AG08396 (cell line): ENCODE results near the gene CDK5R1.
"Not testable (repeated sequence)": the region's sequence is repeated elsewhere in the genome, so short reads cannot be mapped to it uniquely, and the experiment has no call there.

Experiments used
- DNase-seq: peaks from one replicate; pipeline ENCODE4 v3.0.0; 2012; ENCODE audit warnings: low spot score, mixed read lengths

The CDK5R1 gene

GRCh38 chr17:32516940-32517701 is 30.3 kb downstream of the CDK5R1 start:
- DNase-seq = no peak

DNA sequence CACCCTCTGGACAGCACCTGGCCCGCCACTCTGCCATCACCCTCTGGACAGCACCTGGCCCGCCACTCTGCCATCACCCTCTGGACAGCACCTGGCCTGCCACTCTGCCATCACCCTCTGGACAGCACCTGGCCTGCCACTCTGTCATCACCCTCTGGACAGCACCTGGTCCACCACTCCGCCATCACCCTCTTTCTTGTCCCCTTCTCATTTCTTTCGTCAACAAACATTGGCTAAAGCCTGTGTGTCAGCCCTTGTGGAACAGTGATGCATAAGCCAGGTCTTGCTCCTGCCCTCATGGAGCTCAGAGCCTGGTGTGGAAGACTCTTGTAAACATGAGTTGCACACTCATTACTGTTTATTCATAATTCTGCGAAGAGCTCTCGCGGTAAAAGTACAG is 31.2 kb downstream of the CDK5R1 start:
- no peak for DNase-seq

- DNase-seq = no peak
Observed at GRCh38 chr17:32518646-32519227, 31.9 kb downstream of the CDK5R1 start.

DNA sequence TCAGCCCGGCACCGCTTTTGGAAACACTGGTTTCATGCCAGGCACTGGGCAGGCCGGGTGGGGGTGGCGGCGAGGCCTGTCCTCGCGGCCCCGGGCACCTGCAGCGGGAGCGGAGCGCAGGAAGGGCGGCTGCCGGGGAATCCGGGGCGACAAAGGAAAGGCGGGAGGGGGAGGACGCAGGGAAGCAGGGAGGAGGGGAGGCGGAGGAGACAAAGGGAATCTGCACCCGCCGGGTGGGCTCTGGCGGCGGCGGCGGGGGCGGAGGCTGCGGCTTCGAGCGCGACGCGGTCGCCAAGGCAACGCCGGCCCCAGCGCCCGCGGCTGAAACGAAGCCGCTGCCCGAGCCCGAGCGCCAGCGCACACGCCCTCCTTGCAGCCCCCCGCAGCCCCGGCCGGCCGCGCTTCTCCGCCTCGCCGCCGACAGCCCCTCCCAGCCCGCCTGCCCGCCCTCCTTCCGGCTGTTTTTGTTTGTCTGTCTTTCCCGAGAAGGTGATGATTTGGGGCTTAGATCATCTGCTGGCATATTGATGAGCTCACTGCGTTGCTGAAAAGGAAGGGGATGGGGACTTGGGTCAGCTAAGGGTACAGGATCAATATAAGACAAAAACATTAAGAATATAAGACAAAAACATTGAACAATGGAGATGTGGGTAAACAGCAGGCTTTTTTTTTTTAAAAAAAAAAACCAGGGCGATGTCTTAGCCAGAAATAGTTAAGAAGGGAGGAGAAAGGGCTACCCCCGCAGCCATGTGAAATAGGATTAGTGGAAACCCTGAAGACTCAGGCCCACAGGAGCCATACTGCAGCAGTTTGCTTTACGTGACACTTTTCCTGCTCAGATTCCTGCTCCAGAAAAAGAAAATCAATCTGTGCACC is 32.7 kb downstream of the CDK5R1 start:
- peak; percentile 74 for DNase-seq

DNA sequence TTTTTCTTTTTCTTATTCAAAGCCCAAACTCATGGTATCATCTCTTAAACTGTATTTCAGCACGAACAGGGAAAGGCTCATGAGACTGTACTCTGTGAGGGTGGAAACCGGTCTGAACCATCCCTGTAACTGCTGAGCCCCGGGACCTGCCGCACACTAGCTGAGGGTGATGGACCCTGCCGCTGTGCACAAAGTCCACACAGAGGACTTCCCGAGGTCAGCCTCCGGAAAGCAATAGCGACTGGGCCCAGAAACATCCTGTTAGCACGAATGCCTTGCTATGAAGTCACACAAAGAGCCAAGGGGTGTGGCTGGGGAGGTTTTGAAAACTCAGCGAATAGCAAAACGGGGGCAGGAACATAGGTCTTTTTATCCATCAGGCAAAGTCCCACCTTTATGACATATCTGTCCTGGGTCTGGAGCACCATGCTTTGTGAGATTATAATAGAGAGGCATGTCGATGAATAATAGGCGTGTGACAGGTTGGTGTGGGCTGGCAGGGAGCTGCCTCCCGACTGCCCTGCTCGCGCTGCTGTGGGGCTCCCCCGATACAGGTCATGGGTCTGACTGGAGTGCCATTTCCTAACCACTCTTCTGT is 33.4 kb downstream of the CDK5R1 start:
- no peak for DNase-seq

GRCh38 chr17:32520737-32521404 is 34.1 kb downstream of the CDK5R1 start:
- DNase-seq = no peak

GRCh38 chr17:32523017-32523680 is 36.4 kb downstream of the CDK5R1 start:
- DNase-seq = no peak

- no peak for DNase-seq
Observed at GRCh38 chr17:32523827-32524552, 37.2 kb downstream of the CDK5R1 start.

GRCh38 chr17:32524553-32524880 is 37.7 kb downstream of the CDK5R1 start:
- DNase-seq = not testable (repeated sequence)

DNA sequence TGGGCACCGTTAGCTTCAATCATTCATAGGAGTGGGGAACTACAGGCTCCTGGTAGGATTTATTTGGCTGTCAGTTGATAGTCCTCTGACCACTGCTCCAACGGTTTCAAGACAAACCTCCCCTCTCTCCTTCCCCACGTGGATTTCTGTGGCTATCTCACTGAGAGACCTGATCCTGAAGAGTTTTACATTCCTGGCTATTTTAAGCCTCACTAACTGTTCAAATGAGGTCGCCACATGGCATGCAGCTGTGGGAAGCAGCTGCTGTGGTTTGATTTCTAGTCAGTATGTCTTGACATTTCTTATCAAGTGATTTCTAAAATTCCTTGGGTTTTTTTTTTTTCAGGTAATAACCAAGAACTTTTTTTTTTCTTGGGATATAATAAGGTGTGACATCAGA is 38.3 kb downstream of the CDK5R1 start:
- peak; percentile 64 for DNase-seq

GRCh38 chr17:32527146-32527545 is 40.4 kb downstream of the CDK5R1 start:
- DNase-seq = no peak

DNA sequence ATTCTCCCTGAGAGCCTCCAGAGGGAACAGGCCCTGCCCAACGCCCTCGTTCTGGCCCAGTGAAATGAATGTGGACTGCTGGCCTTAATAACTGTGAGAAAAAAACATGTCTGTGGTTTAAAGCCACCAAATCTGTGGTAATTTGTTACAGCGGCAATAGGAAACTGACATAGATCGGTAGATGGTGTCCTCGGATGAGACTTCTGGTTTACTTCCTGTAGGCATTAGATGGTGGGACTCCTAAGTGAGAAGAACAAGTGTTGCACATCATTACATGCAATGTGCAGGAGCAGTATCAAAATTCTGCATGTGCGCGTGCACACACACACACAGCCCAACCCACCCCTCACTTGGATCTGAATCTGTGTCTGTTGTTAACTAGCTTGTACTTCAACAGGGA is 42.0 kb downstream of the CDK5R1 start:
- DNase-seq = no peak

DNA sequence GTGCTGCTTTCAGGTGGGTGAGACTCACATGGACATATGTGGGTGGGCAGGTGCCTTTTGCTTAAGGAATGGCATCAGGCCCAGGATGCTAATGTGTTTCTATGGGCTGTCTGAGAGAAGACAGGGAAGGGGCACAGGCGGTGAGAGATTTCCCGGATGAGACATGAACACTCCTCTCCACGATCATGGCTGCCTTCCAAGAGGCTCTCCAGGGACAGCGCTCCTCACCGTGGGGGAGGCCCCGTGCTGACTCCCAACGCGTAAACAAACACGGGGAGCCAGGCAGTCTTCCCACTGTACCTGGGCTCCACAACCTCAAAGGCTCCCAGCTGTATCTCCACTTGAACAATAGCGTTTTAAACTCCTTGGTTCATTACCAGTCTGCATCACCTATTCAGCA is 42.8 kb downstream of the CDK5R1 start:
- no peak for DNase-seq

GRCh38 chr17:32533296-32533695 is 46.5 kb downstream of the CDK5R1 start:
- DNase-seq = no peak

- no peak for DNase-seq
Observed at GRCh38 chr17:32536736-32537643, 50.2 kb downstream of the CDK5R1 start.
